ENCODE results near the gene SLC7A5.
"Not testable (repeated sequence)": the region's sequence is repeated elsewhere in the genome, so short reads cannot be mapped to it uniquely, and the experiment has no call there.

Gene SLC7A5

DNA sequence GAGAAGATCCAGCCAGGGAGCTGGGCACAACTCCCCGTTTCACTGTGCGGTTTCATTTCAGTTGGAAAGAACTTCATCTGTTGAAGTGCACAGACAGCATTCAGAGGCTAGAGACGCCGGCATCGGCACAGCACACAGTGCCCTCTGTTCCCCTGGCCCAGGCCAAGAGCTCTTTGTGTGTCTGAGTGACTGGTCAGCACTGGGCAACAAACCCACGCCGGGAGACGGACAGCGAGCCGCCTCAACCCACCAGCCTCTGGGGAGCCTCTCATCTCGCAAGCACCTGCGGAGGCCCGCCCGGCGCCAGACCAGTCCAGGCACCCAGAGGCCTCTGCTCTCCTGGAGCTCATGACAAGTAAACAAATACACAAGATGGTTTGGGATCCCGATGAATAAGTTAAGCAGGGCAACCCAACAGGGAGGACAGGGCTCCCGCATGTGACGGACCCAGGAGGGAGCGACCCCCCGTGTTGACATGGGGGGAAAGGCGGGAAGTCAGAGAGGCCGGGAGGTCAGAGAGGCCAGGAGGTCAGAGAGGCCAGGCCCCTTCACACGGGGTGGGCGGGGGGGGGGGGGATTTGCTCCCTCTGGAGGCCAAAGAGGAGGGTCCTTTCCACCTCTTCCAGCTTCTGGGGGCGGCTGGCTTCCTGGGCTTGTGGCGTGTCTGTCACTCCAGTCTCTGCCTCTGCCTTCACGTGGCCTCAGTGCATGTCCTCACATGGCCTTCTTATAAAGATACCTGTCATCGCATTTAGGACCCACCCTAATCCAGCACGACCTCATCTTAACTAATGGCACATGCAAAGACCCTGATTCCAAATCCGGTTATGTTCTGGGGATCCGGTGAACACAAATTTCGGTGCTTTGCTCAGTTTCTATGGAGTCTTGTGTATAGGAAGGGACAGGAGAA is 77.8 kb downstream of the SLC7A5 start:
- DNase-seq (ENCODE audit: low read depth), result no peak
- H3K4me3 ChIP-seq (ENCODE audit: low read depth, low read length), result no peak overlapping the region
- TF ChIP-seq, protein P1, sequence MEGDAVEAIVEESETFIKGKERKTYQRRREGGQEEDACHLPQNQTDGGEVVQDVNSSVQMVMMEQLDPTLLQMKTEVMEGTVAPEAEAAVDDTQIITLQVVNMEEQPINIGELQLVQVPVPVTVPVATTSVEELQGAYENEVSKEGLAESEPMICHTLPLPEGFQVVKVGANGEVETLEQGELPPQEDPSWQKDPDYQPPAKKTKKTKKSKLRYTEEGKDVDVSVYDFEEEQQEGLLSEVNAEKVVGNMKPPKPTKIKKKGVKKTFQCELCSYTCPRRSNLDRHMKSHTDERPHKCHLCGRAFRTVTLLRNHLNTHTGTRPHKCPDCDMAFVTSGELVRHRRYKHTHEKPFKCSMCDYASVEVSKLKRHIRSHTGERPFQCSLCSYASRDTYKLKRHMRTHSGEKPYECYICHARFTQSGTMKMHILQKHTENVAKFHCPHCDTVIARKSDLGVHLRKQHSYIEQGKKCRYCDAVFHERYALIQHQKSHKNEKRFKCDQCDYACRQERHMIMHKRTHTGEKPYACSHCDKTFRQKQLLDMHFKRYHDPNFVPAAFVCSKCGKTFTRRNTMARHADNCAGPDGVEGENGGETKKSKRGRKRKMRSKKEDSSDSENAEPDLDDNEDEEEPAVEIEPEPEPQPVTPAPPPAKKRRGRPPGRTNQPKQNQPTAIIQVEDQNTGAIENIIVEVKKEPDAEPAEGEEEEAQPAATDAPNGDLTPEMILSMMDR (IDR thresholded peaks at IDR 0.05; ENCODE audit: insufficient read depth, low read depth, low read length, missing control alignments), result no peak

DNA sequence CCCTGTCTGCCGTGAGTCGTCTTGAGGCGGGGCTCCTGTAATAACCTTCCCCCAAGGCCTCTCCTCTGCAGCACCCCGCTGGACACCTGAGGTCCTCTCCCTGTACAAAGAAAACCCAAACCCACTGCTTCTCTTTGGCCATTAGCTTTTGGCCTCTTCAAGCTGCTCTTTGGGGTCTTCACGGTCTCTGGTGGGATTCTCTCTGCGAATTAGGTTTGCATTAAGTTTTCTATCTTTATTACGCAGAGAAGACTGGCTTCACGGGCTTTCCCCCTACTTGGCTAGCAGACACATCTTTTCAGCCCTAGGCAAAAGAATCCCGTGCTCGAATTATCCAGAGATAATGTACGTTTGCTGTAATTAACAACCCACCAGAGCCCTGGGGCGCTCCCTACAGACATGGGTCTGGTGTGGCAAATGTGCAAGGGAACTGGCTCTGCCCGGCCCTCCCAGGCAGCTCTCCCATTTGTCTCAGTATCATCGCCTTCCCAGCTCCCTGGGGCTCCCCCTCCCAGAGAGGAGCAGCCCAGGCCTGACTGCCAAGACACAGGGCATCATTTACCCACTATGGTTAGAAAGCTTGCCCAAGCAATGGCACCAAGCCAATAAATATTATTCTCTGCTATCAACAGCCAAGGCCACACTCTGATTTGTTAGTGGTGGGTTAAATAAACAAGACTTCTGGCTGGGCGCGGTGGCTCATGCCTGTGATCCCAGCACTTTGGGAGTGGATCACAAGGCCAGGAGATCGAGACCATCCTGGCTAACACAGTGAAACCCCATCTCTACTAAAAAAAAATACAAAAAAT is 78.8 kb downstream of the SLC7A5 start:
- TF ChIP-seq, protein P1 (IDR thresholded peaks at IDR 0.05; ENCODE audit: insufficient read depth, low read depth, low read length, missing control alignments), result no peak
- H3K4me3 ChIP-seq (ENCODE audit: low read depth, low read length), result no peak overlapping the region
- no peak for DNase-seq (ENCODE audit: low read depth)

DNA sequence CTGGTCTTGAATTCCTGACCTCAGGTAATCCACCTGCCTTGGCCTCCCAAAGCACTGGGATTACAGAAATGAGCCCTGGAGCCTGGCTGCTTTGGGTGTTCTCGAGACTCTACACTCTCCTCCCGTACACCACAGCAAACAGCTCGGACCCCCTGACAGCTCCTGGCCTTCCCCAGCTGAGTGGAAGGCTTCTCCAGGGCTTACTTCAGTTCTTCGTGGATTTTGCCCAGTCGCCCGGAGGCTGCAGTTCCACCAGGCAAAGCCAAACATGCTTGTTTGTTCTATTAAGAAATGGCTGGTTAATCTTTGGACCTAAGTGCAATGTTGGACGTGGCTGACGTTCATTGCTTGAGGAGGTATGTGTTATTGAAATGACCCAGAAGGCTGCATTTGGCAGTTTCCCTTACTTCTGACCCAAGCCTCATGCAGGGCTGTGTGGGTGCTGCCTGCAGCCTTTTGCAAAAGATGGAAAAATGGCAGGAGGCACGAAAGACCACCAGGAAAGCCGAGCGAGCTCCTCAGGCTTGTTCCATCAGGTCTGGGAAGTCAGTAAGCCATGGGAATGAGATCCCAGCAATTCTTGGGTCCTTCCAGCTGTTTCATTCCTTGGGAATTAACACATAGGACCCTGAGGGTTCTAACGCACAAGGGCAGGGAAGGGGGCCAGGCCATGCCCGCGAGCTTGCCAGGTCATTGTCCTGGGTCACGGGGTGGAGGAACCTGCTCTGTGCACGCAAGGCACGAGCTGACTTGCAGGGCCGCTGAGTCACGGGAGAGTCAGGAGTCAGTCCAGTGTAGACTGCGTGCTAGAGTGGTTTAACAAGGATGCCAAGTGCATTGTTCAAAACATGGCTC is 79.6 kb downstream of the SLC7A5 start:
- TF ChIP-seq, protein P1 (IDR thresholded peaks at IDR 0.05; ENCODE audit: insufficient read depth, low read depth, low read length, missing control alignments), result no peak
- no peak overlapping the region for H3K4me3 ChIP-seq (ENCODE audit: low read depth, low read length)
- DNase-seq (ENCODE audit: low read depth), result no peak

DNA sequence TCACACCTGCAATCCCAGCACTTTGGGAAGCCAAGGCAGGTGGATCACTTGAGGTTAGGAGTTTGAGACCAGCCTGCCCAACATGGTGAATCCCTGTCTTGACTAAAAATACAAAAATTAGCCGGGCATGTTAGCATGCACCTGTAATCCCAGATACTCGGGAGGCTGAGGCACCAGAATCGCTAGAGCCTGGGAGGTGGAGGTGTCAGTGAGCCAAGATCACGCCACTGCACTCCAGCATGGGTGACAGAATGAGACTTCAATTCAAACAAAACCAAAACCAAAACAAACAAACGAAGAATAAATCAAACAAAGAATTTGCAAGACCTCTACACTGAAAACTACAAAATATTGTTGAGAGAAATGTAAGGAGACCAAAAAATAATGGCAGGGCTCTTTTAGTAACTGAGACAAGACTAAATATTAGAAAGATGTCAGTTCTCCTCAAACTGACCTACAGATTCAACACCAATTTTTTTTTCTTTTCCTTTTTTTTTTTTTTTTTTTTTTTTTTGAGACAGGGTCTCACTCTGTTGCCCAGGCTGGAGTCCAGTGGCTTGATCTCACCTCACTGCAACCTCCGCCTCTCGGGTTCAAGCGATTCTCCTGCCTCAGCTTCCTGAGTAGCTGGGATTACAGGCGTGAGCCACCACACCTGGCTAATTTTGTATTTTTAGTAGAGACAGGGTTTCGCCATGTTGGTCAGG is 80.4 kb downstream of the SLC7A5 start:
- DNase-seq (ENCODE audit: low read depth); H3K4me3 ChIP-seq (ENCODE audit: low read depth, low read length): not testable (repeated sequence)

DNA sequence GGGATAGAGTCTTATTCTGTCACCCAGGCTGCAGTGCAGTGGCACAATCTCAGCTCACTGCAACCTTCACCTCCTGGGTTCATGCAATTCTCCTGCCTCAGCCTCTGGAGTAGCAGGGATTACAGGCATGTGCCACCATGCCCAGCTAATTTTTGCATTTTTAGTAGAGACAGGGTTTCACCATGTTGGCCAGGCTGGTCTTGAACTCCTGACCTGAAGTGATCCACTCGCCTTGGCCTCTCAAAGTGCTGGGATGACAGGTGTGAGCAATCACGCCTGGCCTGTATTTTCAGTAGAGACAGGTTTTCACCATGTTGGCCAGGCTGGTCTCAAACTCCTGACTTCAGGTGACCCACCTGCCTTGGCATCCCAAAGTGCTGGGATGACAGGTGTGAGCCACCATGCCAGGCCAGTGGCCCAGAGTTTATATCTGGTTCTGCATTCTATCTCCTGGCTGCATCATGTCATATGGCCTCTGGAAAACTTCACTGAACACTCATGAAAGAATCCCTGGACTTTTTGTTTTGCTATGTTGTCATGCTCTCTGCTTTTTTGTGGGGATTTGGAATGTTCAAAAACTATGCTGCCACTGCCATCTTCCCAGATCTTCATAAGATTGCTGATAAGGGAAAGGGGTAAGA is 81.7 kb downstream of the SLC7A5 start:
- DNase-seq (ENCODE audit: low read depth); H3K4me3 ChIP-seq (ENCODE audit: low read depth, low read length): not testable (repeated sequence)

DNA sequence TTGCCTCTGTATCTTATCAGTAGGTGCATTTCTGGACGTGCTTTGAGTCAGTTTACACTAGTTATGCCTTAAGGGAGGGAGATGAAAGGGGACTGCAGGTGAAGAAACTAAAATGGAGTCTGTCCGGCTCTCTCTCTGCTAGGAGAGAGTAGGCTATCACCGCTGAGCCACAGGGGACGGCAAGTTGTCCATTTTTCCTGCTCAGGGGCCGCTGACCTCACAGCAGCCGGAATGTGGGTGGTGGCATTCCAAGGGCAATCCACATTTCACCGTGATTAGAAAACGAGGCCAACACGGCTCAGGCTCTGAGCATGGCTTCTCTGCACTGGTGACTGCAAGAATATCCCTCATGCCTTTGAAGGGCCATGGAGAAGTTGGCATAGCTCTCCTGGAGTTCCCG is 84.5 kb downstream of the SLC7A5 start:
- TF ChIP-seq, protein P1 (IDR thresholded peaks at IDR 0.05; ENCODE audit: insufficient read depth, low read depth, low read length, missing control alignments), result no peak

DNA sequence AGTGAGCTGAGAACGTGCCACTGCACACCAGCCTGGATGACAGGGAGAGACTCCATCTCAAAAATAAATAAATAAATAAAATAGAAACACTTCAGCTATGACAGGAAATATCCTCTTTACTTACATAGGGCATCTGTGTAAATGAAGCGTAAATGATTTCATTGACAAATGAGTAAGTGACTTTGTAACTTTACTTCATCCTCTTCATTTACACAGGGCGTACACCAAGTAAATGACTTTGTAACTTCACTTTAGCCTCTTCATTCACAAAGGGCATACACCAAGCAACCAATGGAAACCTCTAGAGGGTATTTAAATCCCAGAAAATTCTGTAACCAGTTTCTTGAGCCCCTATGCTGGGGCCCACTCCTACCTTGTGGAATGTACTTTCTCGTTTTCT is 87.3 kb downstream of the SLC7A5 start:
- DNase-seq (ENCODE audit: low read depth), result no peak
- TF ChIP-seq, protein P1 (IDR thresholded peaks at IDR 0.05; ENCODE audit: insufficient read depth, low read depth, low read length, missing control alignments), result no peak
- H3K4me3 ChIP-seq (ENCODE audit: low read depth, low read length), result no peak overlapping the region

More for the DNA sequence above, 84.5 kb downstream of the SLC7A5 start:
- no peak for DNase-seq (ENCODE audit: low read depth)
- no peak overlapping the region for H3K4me3 ChIP-seq (ENCODE audit: low read depth, low read length)

Measured in GM12865 (cell line).